Skeletal muscle satellite cell (primary cell): ENCODE data around the gene STOML2. TPM values are rescaled to one million over a fixed set of nuclear protein-coding genes. Genes with fewer than 3 reads are reported as not detected.
"Not testable (repeated sequence)": the region's sequence is repeated elsewhere in the genome, so short reads cannot be mapped to it uniquely, and the experiment has no call there.

Experiments used
- H3K27me3 ChIP-seq: 2 replicates; pipeline ENCODE4 v1.7.0; 2013; ENCODE audit warnings: low read length; ENCODE audit not compliant: control insufficient read depth, insufficient read depth
- H3K36me3 ChIP-seq: 2 replicates; pipeline ENCODE4 v1.7.0; 2013; ENCODE audit warnings: mild to moderate bottlenecking, control low read depth, low read length; ENCODE audit not compliant: insufficient read depth
- H3K4me1 ChIP-seq: 2 replicates; pipeline ENCODE4 v1.7.0; 2013; ENCODE audit warnings: low read length; ENCODE audit not compliant: control insufficient read depth, insufficient read depth
- H3K4me2 ChIP-seq: 2 replicates; pipeline ENCODE4 v1.7.0; 2013; ENCODE audit warnings: mild to moderate bottlenecking, low read length
- H3K4me3 ChIP-seq: 2 replicates; pipeline ENCODE4 v1.7.0; 2013; ENCODE audit warnings: low read length
- H3K9ac ChIP-seq: 2 replicates; pipeline ENCODE4 v1.7.0; 2013; ENCODE audit warnings: mild to moderate bottlenecking, low read depth, low read length, moderate library complexity
- H3K9me3 ChIP-seq: replicated peaks from 2 replicates; pipeline ENCODE4 v1.7.0; 2013; ENCODE audit warnings: mild to moderate bottlenecking, control low read depth, low read length
- total RNA-seq: library from RNA; depleted of rRNA; stranded (reverse); fragments of >200 nt; gene quantifications from 2 replicates; pipeline ENCODE4 v1.2.3, GENCODE V29; 2012; rRNA removed

Gene STOML2
- 216 and 241 TPM in 2 replicates for total RNA-seq

DNA sequence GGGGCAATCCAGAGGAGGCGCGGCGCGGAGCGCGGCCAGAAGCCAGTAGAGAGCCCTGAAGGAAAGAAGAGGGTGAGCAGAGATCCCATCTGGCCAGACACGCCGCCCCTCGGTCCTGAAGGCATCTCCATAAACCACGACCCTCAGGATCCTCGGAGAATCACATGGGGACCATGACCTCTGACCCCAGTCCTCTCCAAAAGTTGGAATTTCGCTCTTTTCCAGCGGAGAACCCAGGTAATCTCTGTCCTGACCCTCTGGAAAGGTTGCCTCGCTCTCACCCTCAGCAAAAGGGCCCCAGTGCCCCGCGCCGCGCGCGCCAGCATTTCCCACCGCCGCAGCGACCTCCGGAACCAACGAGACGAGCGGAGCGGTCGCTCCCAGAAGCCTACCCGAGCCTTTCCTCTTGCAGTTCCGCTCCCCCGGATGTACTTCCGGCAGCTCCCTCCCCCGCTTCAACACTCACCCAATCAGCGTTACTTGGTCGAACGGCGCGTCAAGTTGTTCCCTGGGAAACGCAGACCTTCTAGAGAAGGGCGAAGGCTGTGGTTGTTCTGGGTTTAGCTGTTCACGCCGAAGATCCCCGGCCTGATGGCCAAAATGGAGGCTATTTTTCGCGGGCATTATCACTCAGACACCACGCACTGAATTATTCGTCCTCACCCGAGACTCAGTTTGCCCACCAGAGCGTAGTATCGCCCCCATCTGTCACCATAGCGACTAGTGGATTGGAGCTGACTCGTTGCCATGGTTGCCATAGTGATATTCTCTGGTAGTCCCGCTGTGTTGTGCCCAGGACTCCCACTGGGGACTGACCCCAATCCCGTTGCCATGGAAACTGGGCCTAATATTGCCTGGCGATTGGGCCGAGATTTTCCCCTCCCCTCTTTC, at the start of gene STOML2:
Gene STOML2 (minus strand): TSS at position 363 of the 891 bp plus-strand sequence. CDS start 37 bp downstream, at position 326.
- Histone ChIP-seq H3K9ac (peak within 1 kb of the TSS; percentile 93), H3K4me1 (peaks cover 16% of the 10 kb centered on the region), H3K27me3 (no peaks in the 10 kb centered on the region), H3K36me3 (peaks cover 55% of the 10 kb centered on the region), H3K4me3 (peak within 1 kb of the TSS; percentile 80), H3K9me3 (no peaks in the 10 kb centered on the region), H3K4me2 (peak within 1 kb of the TSS; percentile 85)

DNA sequence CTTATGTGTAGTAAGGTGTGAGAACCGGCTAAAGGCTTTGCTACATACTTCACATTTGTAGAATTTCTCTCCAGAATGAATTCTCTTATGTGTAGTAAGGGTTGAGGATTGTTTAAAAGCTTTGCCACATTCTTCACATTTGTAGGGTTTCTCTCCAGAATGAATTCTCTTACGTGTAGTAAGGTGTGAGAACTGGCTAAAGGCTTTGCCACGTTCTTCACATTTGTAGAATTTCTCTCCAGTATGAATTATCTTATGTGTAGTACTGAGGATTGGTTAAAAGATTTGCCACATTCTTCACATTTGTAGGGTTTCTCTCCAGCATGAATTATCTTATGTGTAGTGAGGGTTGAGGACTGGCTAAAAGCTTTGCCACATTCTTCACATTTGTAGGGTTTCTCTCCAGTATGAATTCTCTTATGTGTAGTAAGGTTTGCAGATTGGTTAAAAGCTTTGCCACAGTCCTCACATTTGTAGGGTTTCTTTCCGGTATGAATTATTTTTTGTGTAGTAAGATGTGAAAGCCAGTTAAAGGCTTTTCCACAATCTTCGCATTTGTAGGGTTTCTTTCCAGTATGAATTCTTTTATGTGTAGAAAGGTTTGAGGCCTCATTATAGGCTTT, 45.1 kb upstream of the STOML2 start:
- not testable (repeated sequence) for H3K27me3 ChIP-seq, H3K36me3 ChIP-seq, H3K4me3 ChIP-seq, H3K4me2 ChIP-seq, H3K9ac ChIP-seq, H3K4me1 ChIP-seq
- peaks cover 23% of the 10 kb centered on the region for H3K9me3 ChIP-seq

- Histone ChIP-seq H3K9me3 (peaks cover 24% of the 10 kb centered on the region), H3K36me3 (no peaks in the 10 kb centered on the region), H3K4me3 (no peak overlapping the region), H3K9ac (no peak overlapping the region), H3K4me2 (no peak overlapping the region), H3K27me3 (peaks cover 4% of the 10 kb centered on the region), H3K4me1 (no peaks in the 10 kb centered on the region)
These were observed 39.1 kb upstream of the STOML2 start for GRCh38 chr9:35142037-35142436.

DNA sequence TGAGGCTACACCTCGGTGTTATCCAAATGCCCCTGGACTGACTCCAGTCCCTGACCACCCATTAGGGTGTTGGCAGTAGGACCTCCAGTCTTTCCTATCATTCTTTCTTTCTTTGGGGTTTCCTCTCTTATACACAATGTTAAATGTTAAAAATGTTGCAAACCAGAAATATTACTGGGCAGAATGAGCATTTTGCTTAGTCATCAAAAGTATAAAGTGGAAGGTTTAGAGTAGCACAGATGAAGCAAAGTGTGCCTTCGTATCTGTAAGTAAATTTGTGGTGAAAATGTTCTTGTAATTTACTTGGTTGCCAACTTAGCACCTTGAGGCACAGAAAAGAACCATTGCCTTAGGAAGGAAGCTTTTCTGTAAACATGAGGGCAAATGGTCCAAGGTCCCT, 37.2 kb upstream of the STOML2 start:
- H3K9ac ChIP-seq: no peak overlapping the region
- peaks cover 24% of the 10 kb centered on the region for H3K9me3 ChIP-seq
- peaks cover 5% of the 10 kb centered on the region for H3K27me3 ChIP-seq
- no peak overlapping the region for H3K4me2 ChIP-seq
- H3K36me3 ChIP-seq: no peaks in the 10 kb centered on the region
- no peak overlapping the region for H3K4me3 ChIP-seq
- no peaks in the 10 kb centered on the region for H3K4me1 ChIP-seq

DNA sequence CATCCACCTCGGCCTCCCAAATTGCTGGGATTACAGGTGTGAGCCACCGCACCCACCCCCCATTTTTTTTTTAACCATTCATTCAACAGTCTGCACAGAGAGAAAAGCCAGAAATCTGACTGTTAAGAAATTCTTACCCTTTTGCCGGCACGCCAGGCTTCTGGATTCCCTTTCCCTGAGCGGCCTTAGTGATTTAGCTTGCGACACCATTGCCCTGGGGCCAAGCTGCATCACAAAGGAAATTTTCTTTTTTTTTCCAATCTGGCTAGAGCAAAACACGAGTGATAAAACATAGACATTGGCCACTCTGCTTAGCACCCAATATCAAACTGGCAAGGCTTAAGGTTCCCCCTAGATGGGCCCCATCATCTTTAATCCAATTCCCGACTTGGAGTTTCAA, 33.9 kb upstream of the STOML2 start:
- Histone ChIP-seq H3K4me2 (no peak overlapping the region), H3K27me3 (peaks cover 10% of the 10 kb centered on the region), H3K4me3 (no peak overlapping the region), H3K9me3 (peaks cover 14% of the 10 kb centered on the region), H3K36me3 (no peaks in the 10 kb centered on the region), H3K9ac (no peak overlapping the region), H3K4me1 (no peaks in the 10 kb centered on the region)

DNA sequence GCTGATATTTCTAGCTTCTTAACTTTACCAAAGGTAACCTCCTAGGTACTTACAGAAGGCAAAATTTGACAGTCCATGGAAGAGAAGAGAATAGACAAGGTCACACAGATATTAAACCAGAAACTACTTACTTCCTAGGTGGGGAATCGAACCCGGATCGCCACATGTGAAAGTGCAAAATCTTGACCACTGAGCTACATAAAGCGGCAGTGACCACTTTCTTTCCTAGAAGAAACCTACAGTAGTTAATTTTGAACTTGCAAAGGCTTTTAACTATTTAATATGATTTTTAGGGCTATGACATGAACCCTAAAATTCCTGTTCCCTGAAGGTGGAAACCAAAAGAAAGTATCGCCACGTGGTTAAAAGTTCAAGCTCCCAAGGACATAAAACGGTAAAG, 33.1 kb upstream of the STOML2 start:
- H3K4me3 ChIP-seq: no peak overlapping the region
- H3K36me3 ChIP-seq: no peaks in the 10 kb centered on the region
- no peak overlapping the region for H3K9ac ChIP-seq
- peaks cover 5% of the 10 kb centered on the region for H3K9me3 ChIP-seq
- no peak overlapping the region for H3K4me2 ChIP-seq
- peaks cover 10% of the 10 kb centered on the region for H3K27me3 ChIP-seq
- H3K4me1 ChIP-seq: no peaks in the 10 kb centered on the region

DNA sequence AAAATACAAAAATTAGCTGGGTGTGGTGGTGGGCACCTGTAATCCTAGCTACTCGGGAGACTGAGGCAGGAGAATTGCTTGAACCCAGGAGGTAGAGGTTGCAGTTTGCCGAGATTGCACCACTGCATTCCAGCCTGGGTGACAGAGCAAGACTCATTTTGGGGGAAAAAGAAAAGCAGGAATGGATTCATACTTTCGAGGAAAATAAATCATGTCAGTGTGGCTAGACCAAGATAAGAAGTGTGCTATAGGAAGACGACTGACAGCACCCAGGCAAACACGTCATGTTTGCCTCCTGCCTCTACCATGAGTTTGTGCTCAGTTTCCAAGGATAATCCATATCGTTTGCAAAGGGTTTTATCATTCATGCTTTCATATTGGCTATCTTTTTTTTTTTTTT, 32.0 kb upstream of the STOML2 start:
- no peak overlapping the region for H3K9ac ChIP-seq
- no peaks in the 10 kb centered on the region for H3K4me1 ChIP-seq
- no peak overlapping the region for H3K4me2 ChIP-seq
- H3K4me3 ChIP-seq: no peak overlapping the region
- H3K27me3 ChIP-seq: peaks cover 10% of the 10 kb centered on the region
- H3K36me3 ChIP-seq: no peaks in the 10 kb centered on the region
- peaks cover 3% of the 10 kb centered on the region for H3K9me3 ChIP-seq

GRCh38 chr9:35116898-35117551, 14.1 kb upstream of the STOML2 start:
- Histone ChIP-seq H3K27me3 (no peaks in the 10 kb centered on the region), H3K36me3 (no peaks in the 10 kb centered on the region), H3K4me1 (peaks cover 38% of the 10 kb centered on the region), H3K9me3 (no peaks in the 10 kb centered on the region), H3K9ac (peak overlapping the region; percentile 82), H3K4me3 (peak overlapping the region; percentile 87), H3K4me2 (peak overlapping the region; percentile 96)

DNA sequence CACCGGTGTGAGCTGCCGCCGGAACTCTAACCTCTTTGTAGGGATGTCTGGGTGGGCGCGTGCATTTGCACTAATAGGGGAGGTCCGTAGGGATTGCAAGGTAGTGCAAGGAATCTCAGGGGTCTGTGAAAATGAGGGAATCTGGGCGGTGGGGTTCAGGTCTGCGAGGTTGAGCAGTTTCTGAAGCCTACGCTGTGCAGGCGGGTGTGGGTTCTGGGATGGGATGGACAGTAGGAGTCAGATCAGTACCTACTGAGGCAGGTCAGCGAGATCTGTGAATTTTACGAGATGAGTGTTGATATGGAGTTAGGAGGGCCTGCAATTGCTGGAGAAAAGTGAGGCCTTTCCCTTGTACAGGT, 13.6 kb upstream of the STOML2 start:
- Histone ChIP-seq H3K4me1 (peaks cover 42% of the 10 kb centered on the region), H3K9me3 (no peaks in the 10 kb centered on the region), H3K4me3 (peak overlapping the region; percentile 87), H3K9ac (peak overlapping the region; percentile 82), H3K27me3 (no peaks in the 10 kb centered on the region), H3K36me3 (no peaks in the 10 kb centered on the region), H3K4me2 (peak overlapping the region; percentile 96)

DNA sequence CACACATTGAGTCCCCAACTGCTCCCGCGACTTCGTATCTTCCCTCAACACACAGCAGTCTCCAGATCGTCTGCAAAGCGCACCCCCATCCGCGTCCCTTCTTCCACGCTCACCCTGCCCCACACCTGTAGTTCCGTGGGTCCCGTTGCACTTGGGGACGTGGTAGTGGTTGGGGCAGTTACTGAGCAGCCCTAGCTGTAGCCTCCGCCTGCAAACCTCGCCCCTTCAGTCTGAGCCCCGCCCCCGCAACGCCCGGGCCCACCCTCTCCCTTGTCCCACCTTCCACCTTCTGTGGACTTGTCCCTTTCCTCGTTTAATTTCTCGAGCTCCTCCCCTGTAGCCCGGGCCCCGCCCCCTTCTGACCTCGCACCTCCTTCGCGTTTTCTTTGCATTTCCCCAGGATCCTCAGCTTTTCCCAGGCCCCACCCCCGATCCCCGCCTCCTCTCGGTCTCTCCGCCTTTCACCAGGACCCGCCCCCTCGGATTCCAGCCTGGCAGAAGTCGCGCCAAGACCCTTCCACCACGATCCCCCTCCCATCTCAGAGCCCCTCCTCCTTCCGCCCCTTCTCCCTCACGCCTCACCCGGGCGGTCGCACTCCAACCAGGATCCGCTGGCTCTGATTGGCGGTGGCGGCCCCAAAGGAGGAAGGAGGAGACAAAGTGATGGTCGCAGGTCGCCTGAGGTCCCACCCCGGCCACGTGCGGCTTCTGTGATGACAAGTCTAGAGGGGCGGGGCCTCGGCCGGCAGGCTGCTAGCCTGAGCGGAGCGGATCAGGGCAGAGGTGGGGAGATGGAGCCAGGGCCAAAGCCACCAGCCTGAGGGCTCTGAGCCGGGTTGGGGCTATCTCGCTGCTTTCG, 13.0 kb upstream of the STOML2 start, which contains the start of gene ATOSB:
Gene ATOSB (minus strand): TSS at position 183 of the 859 bp plus-strand sequence. CDS start 7,588 bp downstream, outside the sequence.
- H3K27me3 ChIP-seq: no peaks in the 10 kb centered on the region
- no peaks in the 10 kb centered on the region for H3K36me3 ChIP-seq
- peaks cover 42% of the 10 kb centered on the region for H3K4me1 ChIP-seq
- H3K9me3 ChIP-seq: no peaks in the 10 kb centered on the region
- peak within 1 kb of the TSS; percentile 96 for H3K4me2 ChIP-seq
- peak within 1 kb of the TSS; percentile 87 for H3K4me3 ChIP-seq
- peak within 1 kb of the TSS; percentile 82 for H3K9ac ChIP-seq
